Vagina (tissue), 2 donors: ENCODE measurements around the gene RAB20.

ENCODE experiments used
- POLR2AphosphoS5 ChIP-seq, 2 donors: sonication (generic); formaldehyde crosslinking; IDR thresholded peaks; one replicate each; pipeline ENCODE4 v1.9.0; 2017; ENCODE audit warnings: antibody characterized with exemption in 2 of 2, mild to moderate bottlenecking in 2 of 2, low read depth in 1 of 2; ENCODE audit not compliant: insufficient read depth in 1 of 2
- TF ChIP-seq, protein P1 (sequence below), 3 experiments: fragments of 450-650 bp in 2 of 3; fragments of 200-600 bp in 1 of 3; sonication (generic) in 1 of 3; IDR thresholded peaks; one replicate each; pipeline ENCODE4 v1.5.1; 2017 to 2019; ENCODE audit warnings: antibody characterized with exemption in 3 of 3, mild to moderate bottlenecking in 2 of 3, moderate library complexity in 2 of 3

GRCh38 chr13:110520431-110521295, 40.9 kb downstream of the RAB20 start:
- TF ChIP-seq, protein P1, sequence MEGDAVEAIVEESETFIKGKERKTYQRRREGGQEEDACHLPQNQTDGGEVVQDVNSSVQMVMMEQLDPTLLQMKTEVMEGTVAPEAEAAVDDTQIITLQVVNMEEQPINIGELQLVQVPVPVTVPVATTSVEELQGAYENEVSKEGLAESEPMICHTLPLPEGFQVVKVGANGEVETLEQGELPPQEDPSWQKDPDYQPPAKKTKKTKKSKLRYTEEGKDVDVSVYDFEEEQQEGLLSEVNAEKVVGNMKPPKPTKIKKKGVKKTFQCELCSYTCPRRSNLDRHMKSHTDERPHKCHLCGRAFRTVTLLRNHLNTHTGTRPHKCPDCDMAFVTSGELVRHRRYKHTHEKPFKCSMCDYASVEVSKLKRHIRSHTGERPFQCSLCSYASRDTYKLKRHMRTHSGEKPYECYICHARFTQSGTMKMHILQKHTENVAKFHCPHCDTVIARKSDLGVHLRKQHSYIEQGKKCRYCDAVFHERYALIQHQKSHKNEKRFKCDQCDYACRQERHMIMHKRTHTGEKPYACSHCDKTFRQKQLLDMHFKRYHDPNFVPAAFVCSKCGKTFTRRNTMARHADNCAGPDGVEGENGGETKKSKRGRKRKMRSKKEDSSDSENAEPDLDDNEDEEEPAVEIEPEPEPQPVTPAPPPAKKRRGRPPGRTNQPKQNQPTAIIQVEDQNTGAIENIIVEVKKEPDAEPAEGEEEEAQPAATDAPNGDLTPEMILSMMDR (IDR thresholded peaks at IDR 0.05): no peak
- peak; percentile 59 to 89 for TF ChIP-seq POLR2AphosphoS5 (IDR thresholded peaks at IDR 0.05; ENCODE audit: insufficient read depth in 1 of 2, low read depth in 1 of 2)
